ENCODE results near the gene NTN1. TPM values are rescaled to one million over a fixed set of nuclear protein-coding genes. Genes with fewer than 3 reads are reported as not detected.
A peak's percentile ranks its signal among the peaks of the same experiment; 100 is the strongest.
"Not testable (repeated sequence)": the region's sequence is repeated elsewhere in the genome, so short reads cannot be mapped to it uniquely, and the experiment has no call there.

NTN1 gene
- 0.21 and 0.60 TPM in 2 replicates for total RNA-seq
- 0.10 and 0.16 TPM in 2 replicates for polyA plus RNA-seq

DNA sequence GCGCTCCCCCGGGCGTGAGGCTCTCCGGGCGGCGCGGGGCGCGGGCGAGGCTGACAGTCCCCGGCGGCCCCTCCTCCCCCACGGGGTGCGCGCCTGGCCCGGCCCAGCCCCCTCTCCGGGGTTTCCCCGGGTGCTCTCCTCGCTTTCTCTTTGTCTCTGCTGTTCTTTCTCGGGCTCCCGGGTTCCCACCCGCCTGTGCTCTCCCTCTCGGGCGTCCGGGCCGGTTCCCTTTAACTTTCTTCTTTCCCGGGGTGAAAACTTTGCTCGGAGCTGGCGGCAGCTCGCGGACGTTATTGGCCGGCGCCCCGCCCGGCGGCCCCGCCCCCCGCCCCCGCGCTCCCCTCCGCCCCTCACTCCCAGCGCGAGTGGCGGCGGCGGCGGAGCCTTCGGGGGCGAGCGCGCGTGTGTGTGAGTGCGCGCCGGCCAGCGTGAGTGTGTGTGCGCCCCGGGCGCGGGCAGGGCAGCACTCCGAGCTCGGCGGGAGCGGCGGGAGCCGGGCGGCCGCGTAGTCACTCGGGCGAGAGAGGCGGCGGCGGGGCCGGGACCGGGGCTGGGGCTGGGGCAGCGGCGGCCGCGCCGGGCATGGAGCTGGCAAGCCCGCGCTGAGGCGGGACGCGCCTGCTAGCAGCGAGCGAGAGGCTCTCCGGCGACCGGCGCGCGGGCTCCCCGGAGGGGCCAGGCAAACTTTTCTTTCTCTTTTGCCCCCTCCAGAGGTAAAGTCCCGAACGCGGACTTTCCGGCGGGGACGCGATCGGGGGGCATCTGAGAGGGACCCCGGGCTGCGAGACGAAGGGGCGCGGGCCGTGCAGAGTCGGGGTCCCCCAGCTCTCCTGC lies at the start of gene NTN1:
Gene NTN1, plus strand, starts transcription at position 353 of the 834 bp plus-strand sequence. CDS start 864 bp downstream, outside the sequence.
- peak; percentile 50 to 69 for DNase-seq (ENCODE audit: low read depth in 1 of 2, low spot score in 1 of 2)
- TF ChIP-seq, protein P1, sequence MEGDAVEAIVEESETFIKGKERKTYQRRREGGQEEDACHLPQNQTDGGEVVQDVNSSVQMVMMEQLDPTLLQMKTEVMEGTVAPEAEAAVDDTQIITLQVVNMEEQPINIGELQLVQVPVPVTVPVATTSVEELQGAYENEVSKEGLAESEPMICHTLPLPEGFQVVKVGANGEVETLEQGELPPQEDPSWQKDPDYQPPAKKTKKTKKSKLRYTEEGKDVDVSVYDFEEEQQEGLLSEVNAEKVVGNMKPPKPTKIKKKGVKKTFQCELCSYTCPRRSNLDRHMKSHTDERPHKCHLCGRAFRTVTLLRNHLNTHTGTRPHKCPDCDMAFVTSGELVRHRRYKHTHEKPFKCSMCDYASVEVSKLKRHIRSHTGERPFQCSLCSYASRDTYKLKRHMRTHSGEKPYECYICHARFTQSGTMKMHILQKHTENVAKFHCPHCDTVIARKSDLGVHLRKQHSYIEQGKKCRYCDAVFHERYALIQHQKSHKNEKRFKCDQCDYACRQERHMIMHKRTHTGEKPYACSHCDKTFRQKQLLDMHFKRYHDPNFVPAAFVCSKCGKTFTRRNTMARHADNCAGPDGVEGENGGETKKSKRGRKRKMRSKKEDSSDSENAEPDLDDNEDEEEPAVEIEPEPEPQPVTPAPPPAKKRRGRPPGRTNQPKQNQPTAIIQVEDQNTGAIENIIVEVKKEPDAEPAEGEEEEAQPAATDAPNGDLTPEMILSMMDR (IDR thresholded peaks at IDR 0.05; ENCODE audit: low read depth, low read length), result no peak
- Histone ChIP-seq H3K27ac (no peak within 1 kb of the TSS), H3K9me3 (ENCODE audit: low read depth) (no peaks in the 10 kb centered on the region), H3K4me1 (ENCODE audit: low read depth) (peaks cover 12% of the 10 kb centered on the region), H3K36me3 (no peaks in the 10 kb centered on the region), H3K27me3 (peaks cover 100% of the 10 kb centered on the region), H3K4me3 (peak within 1 kb of the TSS; percentile 84)

DNA sequence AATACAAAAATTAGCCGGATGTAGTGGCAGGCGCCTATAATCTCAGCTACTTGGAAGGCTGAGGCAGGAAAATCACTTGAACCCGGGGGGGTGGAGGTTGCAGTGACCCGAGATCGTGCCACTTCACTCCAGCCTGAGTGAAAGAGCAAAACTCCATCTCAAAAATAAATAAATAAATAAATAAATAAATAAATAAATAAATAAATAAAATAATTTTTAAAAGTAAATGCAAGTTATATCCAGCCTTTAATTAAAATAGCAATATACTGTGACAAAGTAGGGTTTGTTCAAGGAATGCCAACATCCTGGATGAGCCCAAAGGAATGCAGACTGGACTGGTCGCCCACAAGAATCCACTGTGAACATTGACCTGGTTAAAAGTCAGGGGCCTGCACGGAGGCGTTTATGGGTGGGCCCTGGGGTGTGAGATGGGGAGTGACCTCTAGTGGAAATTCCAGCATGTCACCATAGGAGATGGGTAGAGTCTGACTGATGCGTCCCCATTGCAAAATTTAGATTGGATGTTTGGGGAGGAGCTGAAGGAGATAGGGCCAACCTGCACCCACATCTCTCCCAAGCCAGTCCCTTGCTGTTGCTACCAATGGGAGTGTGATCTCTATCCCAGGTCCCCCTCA lies 46.1 kb upstream of the NTN1 start:
- no peaks in the 10 kb centered on the region for H3K4me1 ChIP-seq (ENCODE audit: low read depth)
- H3K27me3 ChIP-seq, result no peaks in the 10 kb centered on the region
- no peak overlapping the region for H3K27ac ChIP-seq
- no peaks in the 10 kb centered on the region for H3K9me3 ChIP-seq (ENCODE audit: low read depth)
- no peaks in the 10 kb centered on the region for H3K36me3 ChIP-seq
- TF ChIP-seq, protein P1 (IDR thresholded peaks at IDR 0.05; ENCODE audit: low read depth, low read length), result no peak
- no peak overlapping the region for H3K4me3 ChIP-seq
- no peak for DNase-seq (ENCODE audit: low read depth in 1 of 2, low spot score in 1 of 2)

DNA sequence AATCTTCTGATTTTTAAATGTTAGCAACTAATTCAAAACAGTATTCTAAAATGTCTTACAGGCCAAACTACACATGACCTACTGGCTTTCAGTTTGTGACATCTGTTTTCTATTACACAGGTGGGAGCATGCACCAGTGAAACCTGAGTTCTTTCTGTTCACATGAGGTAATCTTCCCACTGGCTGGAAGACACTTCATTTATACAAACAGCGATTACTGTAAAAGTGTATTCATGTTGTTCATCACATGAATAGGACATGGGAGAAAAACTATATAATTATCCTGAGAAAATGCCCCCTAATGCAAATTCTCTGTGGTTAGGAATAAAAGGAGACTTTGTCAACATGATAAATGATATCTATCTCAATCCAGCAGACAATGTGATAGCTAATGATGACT lies 44.7 kb upstream of the NTN1 start:
- Histone ChIP-seq H3K36me3 (no peaks in the 10 kb centered on the region), H3K9me3 (ENCODE audit: low read depth) (no peaks in the 10 kb centered on the region), H3K27ac (no peak overlapping the region), H3K4me3 (no peak overlapping the region), H3K4me1 (ENCODE audit: low read depth) (no peaks in the 10 kb centered on the region), H3K27me3 (no peaks in the 10 kb centered on the region)
- DNase-seq (ENCODE audit: low read depth in 1 of 2, low spot score in 1 of 2), result no peak
- TF ChIP-seq, protein P1 (IDR thresholded peaks at IDR 0.05; ENCODE audit: low read depth, low read length), result no peak

DNA sequence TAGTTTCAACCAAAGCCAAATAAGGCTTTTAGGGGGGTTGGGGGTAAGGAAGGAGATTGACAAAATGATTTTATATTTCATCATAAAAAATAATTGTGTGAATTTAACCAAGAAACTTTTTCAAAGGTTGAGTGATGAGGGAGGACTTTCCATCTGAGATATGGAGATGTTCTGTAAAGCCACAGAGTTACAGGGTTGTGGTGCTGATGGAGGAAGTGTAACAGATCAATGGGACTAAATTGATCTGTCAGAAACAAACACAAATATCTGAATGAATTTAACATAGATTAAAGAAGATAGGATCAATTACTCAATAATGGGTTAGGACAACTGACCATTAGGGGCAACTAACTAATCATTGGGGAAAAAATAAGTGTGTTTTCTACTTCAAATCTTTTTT lies 41.6 kb upstream of the NTN1 start:
- Histone ChIP-seq H3K27me3 (no peaks in the 10 kb centered on the region), H3K9me3 (ENCODE audit: low read depth) (no peaks in the 10 kb centered on the region), H3K4me1 (ENCODE audit: low read depth) (no peaks in the 10 kb centered on the region), H3K27ac (no peak overlapping the region), H3K36me3 (no peaks in the 10 kb centered on the region), H3K4me3 (no peak overlapping the region)
- no peak for DNase-seq (ENCODE audit: low read depth in 1 of 2, low spot score in 1 of 2)
- TF ChIP-seq, protein P1 (IDR thresholded peaks at IDR 0.05; ENCODE audit: low read depth, low read length), result no peak

DNA sequence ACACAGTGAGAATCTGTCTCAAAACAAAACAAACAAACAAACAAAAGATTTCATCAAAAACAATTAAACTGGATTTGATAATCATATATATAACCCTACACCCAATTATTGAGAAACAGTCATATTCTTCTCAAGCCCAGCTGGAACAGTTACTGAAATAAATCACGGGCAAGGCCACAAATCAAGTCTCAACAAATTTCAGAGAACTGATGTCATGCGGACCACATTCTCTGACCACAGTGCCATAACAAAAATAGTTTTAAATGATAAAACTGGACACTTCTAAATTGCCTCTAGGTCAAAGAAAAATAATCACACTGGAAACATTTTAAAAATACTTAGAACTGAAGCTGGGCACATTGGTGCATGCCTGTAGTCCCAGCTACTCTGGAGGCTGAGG lies 39.9 kb upstream of the NTN1 start:
- H3K27me3 ChIP-seq, result no peaks in the 10 kb centered on the region
- DNase-seq (ENCODE audit: low read depth in 1 of 2, low spot score in 1 of 2), result no peak
- H3K4me1 ChIP-seq (ENCODE audit: low read depth), result no peaks in the 10 kb centered on the region
- H3K9me3 ChIP-seq (ENCODE audit: low read depth), result no peaks in the 10 kb centered on the region
- H3K36me3 ChIP-seq, result no peaks in the 10 kb centered on the region
- no peak overlapping the region for H3K4me3 ChIP-seq
- no peak overlapping the region for H3K27ac ChIP-seq
- TF ChIP-seq, protein P1 (IDR thresholded peaks at IDR 0.05; ENCODE audit: low read depth, low read length), result no peak

DNA sequence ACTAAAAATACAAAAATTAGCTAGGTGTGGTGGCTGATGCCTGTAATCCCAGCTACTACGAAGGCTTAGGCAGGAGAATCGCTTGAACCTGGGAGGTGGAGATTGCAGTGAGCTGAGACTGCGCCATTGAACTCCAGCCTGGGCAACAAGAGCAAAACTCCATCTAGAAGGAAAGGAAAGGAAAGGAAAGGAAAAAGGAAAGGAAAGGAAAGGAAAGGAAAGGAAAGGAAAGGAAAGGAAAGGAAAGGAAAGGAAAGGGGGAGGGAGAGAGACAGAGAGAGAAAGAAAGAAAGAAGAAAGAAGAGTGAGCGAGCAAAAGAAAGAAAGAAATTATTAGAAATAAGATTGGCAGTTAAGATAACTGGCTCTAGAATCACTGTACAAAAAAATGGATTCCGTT lies 37.1 kb upstream of the NTN1 start:
- H3K36me3 ChIP-seq; H3K4me3 ChIP-seq; H3K27me3 ChIP-seq; H3K4me1 ChIP-seq (ENCODE audit: low read depth); H3K9me3 ChIP-seq (ENCODE audit: low read depth); H3K27ac ChIP-seq; DNase-seq (ENCODE audit: low read depth in 1 of 2, low spot score in 1 of 2): not testable (repeated sequence)

All from cardiac muscle cell (in vitro differentiated cells and primary cell).